ENCODE measurements around the gene MBNL2. TPM values are rescaled to one million over a fixed set of nuclear protein-coding genes. Genes with fewer than 3 reads are reported as not detected.

The MBNL2 gene
- total RNA-seq, 1 experiment from 2014 or later: 17.8 TPM

DNA sequence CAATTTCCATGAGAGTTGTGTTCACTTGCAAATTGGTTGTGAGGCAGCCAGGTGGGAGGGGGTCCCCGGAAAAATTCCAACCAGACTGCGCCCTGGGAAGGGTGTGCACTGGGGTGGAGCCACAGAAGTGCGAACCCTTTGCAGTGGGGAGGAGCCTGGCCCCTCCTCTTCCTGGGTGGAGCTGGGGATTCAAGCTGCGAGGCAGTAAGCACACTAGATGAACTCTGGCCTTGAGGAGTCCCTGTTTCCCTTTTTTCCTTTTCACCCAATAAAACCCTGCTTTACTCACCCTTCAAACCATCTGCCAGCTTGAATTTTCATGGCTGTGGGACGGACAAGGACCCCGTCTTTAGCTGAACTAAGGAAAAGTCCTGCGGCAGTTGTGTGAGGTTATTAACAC, 31.0 kb upstream of the MBNL2 start:
- Histone ChIP-seq H3K27ac (ENCODE audit: low read length) (no peak overlapping the region), H3K27me3 (ENCODE audit: low read length) (no peaks in the 10 kb centered on the region), H3K36me3 (ENCODE audit: low read depth, low read length) (no peaks in the 10 kb centered on the region), H3K4me2 (ENCODE audit: low read length) (no peak overlapping the region), H3F3A (ENCODE audit: low read length, unreplicated experiment) (no peaks in the 10 kb centered on the region), H3K9ac (ENCODE audit: low read length) (no peak overlapping the region), H3K9me2 (replicated peaks; ENCODE audit: low read length) (no peaks in the 10 kb centered on the region), H3K4me3 (ENCODE audit: low read length) (no peak overlapping the region), H2AFZ (ENCODE audit: low read length) (no peak overlapping the region), H3K4me1 (ENCODE audit: insufficient read depth, low read length) (peaks cover 13% of the 10 kb centered on the region), H4K20me1 (ENCODE audit: low read length) (no peaks in the 10 kb centered on the region), H3K9me3 (ENCODE audit: low read length) (no peaks in the 10 kb centered on the region), H3K79me2 (ENCODE audit: low read length) (no peaks in the 10 kb centered on the region)
- BruUV-seq (replicated peaks): no TSS peak
- ChIA-PET CTCF (no interaction called here), POLR2A (ENCODE audit: unreplicated experiment) (no interaction called here)
- no peak for DNase-seq
- intact Hi-C loops (cut with micrococcal nuclease): no loop called here
- no peak for TF ChIP-seq EZH2 (IDR thresholded peaks at IDR 0.05; ENCODE audit: low read length, unreplicated experiment)
- TF ChIP-seq, protein P1, sequence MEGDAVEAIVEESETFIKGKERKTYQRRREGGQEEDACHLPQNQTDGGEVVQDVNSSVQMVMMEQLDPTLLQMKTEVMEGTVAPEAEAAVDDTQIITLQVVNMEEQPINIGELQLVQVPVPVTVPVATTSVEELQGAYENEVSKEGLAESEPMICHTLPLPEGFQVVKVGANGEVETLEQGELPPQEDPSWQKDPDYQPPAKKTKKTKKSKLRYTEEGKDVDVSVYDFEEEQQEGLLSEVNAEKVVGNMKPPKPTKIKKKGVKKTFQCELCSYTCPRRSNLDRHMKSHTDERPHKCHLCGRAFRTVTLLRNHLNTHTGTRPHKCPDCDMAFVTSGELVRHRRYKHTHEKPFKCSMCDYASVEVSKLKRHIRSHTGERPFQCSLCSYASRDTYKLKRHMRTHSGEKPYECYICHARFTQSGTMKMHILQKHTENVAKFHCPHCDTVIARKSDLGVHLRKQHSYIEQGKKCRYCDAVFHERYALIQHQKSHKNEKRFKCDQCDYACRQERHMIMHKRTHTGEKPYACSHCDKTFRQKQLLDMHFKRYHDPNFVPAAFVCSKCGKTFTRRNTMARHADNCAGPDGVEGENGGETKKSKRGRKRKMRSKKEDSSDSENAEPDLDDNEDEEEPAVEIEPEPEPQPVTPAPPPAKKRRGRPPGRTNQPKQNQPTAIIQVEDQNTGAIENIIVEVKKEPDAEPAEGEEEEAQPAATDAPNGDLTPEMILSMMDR (conservative IDR thresholded peaks at IDR 0.05; ENCODE audit: low read depth, low read length): no peak
- no peak for TF ChIP-seq EZH2phosphoT487 (IDR thresholded peaks at IDR 0.05; ENCODE audit: borderline replicate concordance, low read length)
- no peak for ATAC-seq

DNA sequence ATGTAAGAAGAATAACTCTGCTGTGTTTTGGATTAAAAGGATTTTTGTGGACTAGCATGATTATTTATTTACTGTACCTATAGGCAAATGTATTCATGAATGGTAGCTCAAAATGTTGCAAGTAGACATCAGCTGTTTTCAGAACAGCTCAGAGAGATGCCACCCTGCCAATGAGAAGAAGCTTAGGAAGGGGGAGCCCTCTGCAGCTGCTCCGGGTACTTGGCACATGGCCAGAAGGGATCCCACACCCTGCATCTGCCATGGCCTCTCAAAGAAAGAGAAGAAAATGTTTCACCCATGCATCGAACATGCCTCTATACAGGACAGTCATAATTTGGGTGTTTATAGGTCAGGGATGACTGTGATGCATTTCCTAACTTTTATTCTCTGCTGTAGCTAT, 30.5 kb upstream of the MBNL2 start:
- no peak for TF ChIP-seq EZH2phosphoT487 (IDR thresholded peaks at IDR 0.05; ENCODE audit: borderline replicate concordance, low read length)
- TF ChIP-seq, protein P1 (conservative IDR thresholded peaks at IDR 0.05; ENCODE audit: low read depth, low read length): no peak
- no peak for TF ChIP-seq EZH2 (IDR thresholded peaks at IDR 0.05; ENCODE audit: low read length, unreplicated experiment)
- ATAC-seq (no peak), DNase-seq (no peak)
- no peaks in the 10 kb centered on the region for H3K36me3 ChIP-seq (ENCODE audit: low read depth, low read length)
- H3F3A ChIP-seq (ENCODE audit: low read length, unreplicated experiment): no peaks in the 10 kb centered on the region
- CTCF ChIA-PET: no interaction called here
- no peak overlapping the region for H3K27ac ChIP-seq (ENCODE audit: low read length)
- no TSS peak for BruUV-seq (replicated peaks)
- no peaks in the 10 kb centered on the region for H3K79me2 ChIP-seq (ENCODE audit: low read length)
- POLR2A ChIA-PET (ENCODE audit: unreplicated experiment): no interaction called here
- H3K9me3 ChIP-seq (ENCODE audit: low read length): no peaks in the 10 kb centered on the region
- no peak overlapping the region for H3K9ac ChIP-seq (ENCODE audit: low read length)
- peaks cover 13% of the 10 kb centered on the region for H3K4me1 ChIP-seq (ENCODE audit: insufficient read depth, low read length)
- H3K27me3 ChIP-seq (ENCODE audit: low read length): no peaks in the 10 kb centered on the region
- no peak overlapping the region for H3K4me2 ChIP-seq (ENCODE audit: low read length)
- no peak overlapping the region for H2AFZ ChIP-seq (ENCODE audit: low read length)
- no peaks in the 10 kb centered on the region for H4K20me1 ChIP-seq (ENCODE audit: low read length)
- intact Hi-C loops (cut with micrococcal nuclease): no loop called here
- H3K4me3 ChIP-seq (ENCODE audit: low read length): no peak overlapping the region
- no peaks in the 10 kb centered on the region for H3K9me2 ChIP-seq (replicated peaks; ENCODE audit: low read length)

DNA sequence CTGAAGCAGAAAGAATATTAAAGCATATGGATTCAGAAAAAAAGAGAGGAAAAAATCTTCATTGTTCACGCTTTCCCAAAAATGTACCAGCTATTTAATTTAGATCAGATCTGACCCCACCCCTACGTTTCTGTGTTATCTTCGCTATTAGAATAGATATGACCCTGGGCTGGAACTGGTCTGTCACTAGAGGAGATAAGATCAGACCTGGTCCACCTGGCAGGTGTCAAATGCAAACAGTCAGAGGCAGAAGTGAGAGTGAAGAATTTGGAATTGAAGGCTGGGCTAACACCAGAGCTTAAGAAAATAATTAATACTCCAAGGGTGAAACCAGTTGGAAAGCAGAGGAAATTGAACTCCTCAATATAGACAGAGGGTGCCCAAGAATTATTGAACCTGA, 30.0 kb upstream of the MBNL2 start:
- H3K4me3 ChIP-seq (ENCODE audit: low read length): no peak overlapping the region
- H3K36me3 ChIP-seq (ENCODE audit: low read depth, low read length): no peaks in the 10 kb centered on the region
- no peak overlapping the region for H3K4me2 ChIP-seq (ENCODE audit: low read length)
- no peaks in the 10 kb centered on the region for H3K27me3 ChIP-seq (ENCODE audit: low read length)
- no peaks in the 10 kb centered on the region for H3K79me2 ChIP-seq (ENCODE audit: low read length)
- no peaks in the 10 kb centered on the region for H3F3A ChIP-seq (ENCODE audit: low read length, unreplicated experiment)
- DNase-seq: no peak
- BruUV-seq (replicated peaks): no TSS peak
- H3K9ac ChIP-seq (ENCODE audit: low read length): no peak overlapping the region
- no peaks in the 10 kb centered on the region for H3K9me2 ChIP-seq (replicated peaks; ENCODE audit: low read length)
- no peak overlapping the region for H2AFZ ChIP-seq (ENCODE audit: low read length)
- CTCF ChIA-PET: no interaction called here
- intact Hi-C loops (cut with micrococcal nuclease): no loop called here
- TF ChIP-seq EZH2 (IDR thresholded peaks at IDR 0.05; ENCODE audit: low read length, unreplicated experiment) (no peak), EZH2phosphoT487 (IDR thresholded peaks at IDR 0.05; ENCODE audit: borderline replicate concordance, low read length) (no peak)
- TF ChIP-seq, protein P1 (conservative IDR thresholded peaks at IDR 0.05; ENCODE audit: low read depth, low read length): no peak
- H3K9me3 ChIP-seq (ENCODE audit: low read length): no peaks in the 10 kb centered on the region
- H3K27ac ChIP-seq (ENCODE audit: low read length): no peak overlapping the region
- POLR2A ChIA-PET (ENCODE audit: unreplicated experiment): no interaction called here
- H4K20me1 ChIP-seq (ENCODE audit: low read length): no peaks in the 10 kb centered on the region
- no peak for ATAC-seq
- H3K4me1 ChIP-seq (ENCODE audit: insufficient read depth, low read length): peaks cover 13% of the 10 kb centered on the region

Measured in PC-3 (cell line).